Testis (tissue), 2 donors: ENCODE data around the gene CRISPLD2.

Experiments used
- POLR2A ChIP-seq: fragments of 450-650 bp; IDR thresholded peaks from one replicate; pipeline ENCODE4 v1.6.1; 2017; ENCODE audit warnings: antibody characterized with exemption, mild to moderate bottlenecking, moderate library complexity
- TF ChIP-seq, protein P1 (sequence below), 3 experiments: fragments of 450-650 bp in 2 of 3; fragments of 200-600 bp in 1 of 3; sonication (generic) in 1 of 3; IDR thresholded peaks; one replicate each; pipeline ENCODE4 v1.5.1; 2016 to 2019; ENCODE audit warnings: antibody characterized with exemption in 3 of 3, mild to moderate bottlenecking in 2 of 3, moderate library complexity in 1 of 3

GRCh38 chr16:84948851-84949610, 129.2 kb downstream of the CRISPLD2 start:
- TF ChIP-seq, protein P1, sequence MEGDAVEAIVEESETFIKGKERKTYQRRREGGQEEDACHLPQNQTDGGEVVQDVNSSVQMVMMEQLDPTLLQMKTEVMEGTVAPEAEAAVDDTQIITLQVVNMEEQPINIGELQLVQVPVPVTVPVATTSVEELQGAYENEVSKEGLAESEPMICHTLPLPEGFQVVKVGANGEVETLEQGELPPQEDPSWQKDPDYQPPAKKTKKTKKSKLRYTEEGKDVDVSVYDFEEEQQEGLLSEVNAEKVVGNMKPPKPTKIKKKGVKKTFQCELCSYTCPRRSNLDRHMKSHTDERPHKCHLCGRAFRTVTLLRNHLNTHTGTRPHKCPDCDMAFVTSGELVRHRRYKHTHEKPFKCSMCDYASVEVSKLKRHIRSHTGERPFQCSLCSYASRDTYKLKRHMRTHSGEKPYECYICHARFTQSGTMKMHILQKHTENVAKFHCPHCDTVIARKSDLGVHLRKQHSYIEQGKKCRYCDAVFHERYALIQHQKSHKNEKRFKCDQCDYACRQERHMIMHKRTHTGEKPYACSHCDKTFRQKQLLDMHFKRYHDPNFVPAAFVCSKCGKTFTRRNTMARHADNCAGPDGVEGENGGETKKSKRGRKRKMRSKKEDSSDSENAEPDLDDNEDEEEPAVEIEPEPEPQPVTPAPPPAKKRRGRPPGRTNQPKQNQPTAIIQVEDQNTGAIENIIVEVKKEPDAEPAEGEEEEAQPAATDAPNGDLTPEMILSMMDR (IDR thresholded peaks at IDR 0.05) = no peak
- no peak for TF ChIP-seq POLR2A
